SH-SY5Y (cell line): Measurements from ENCODE around the gene NTRK2.

ENCODE experiments used
- GATA2 ChIP-seq: IDR thresholded peaks from 2 replicates; pipeline ENCODE4 v1.6.1; 2011; ENCODE audit warnings: mild to moderate bottlenecking, low read depth, low read length
- GATA3 ChIP-seq: IDR thresholded peaks from 2 replicates; pipeline ENCODE4 v1.6.1; 2011; ENCODE audit warnings: low read depth, mild to moderate bottlenecking, low read length, moderate library complexity

- TF ChIP-seq GATA2 (no peak), GATA3 (no peak)
These were observed 193.3 kb downstream of the NTRK2 start for GRCh38 chr9:84862810-84863287.
